CD4-positive, alpha-beta T cell treated with Interleukin-15 for 1 hour (primary cell): Measurements from ENCODE around the gene ATP8B4.

Experiments
- DNase-seq: peaks from one replicate; pipeline ENCODE4 v3.0.0-alpha.2; 2020

Gene ATP8B4

DNA sequence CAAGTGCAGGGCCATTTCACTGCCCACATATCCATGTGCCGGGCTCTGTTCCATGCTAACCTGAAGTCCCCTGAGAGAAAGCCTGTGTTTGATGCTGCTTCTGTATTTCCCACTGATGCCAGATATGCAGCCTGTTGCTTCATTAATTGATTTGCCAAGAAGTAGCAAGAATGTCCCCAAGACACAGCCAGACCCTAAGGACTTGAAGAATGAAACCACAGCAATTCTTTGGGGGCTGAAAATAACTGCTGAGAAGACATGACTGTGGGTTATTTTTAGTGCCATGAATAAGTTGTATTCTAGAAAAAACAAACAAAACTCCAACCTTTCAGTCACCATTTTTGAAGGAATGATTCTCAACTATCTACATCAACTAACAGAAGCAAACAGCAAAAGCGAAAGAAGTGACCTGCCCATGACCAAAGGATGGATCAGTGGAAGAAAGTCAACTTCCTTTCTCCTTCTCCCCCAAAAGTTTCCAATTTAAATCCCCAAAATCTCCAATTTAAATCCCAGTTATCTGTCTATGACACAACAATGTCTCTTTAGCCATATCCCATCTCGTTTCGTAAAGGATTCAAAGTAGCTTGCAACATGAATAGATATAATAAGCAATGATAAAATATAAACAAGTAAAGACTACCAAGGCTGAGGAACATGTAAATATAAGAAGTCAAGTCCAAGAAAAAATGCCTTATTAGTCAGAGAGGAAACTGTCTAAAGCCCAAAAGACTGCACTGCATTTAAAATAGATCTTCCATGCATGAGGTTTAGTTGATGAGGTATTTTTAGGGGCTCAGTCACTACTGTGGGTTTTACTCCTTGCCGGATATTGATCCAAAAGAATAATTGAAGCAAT is 271.4 kb downstream of the ATP8B4 start:
- DNase-seq = no peak

DNA sequence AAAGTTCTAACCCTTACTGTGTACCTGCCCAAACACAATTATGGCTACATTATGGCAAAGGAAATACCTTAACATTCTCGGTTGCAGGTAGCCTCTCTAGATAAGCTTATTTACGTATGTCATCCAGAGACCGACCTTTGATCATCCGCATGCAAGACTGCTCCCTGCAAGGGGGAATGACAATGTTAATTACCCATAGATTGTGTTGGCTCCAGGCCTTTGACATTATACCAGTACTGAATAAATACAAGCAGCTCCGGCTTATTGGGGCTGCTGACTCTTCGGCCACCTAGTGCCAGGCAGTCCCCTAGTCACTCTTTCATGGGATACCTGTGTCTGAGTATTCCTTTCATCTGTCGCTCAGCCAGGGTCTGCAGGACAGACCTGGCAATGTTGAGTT is 274.6 kb downstream of the ATP8B4 start:
- no peak for DNase-seq

DNA sequence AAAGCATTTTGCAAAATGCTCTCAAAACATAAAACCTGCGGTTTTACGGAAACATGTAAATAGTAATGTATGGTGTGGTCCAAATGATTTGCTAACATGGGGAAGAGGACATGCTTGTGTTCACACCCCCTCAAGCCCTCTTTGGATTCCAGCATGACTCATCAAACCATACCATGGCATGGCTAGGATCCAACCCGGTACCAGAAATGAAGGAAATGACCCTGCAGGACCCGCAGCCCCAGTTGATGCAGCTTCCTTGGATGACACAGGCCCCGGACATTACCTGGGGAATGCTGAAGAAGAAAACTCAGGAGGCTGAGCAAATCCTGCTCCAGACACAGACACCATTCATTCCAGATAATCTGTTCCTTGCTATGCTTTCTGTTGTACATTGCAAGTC is 275.3 kb downstream of the ATP8B4 start:
- no peak for DNase-seq

DNA sequence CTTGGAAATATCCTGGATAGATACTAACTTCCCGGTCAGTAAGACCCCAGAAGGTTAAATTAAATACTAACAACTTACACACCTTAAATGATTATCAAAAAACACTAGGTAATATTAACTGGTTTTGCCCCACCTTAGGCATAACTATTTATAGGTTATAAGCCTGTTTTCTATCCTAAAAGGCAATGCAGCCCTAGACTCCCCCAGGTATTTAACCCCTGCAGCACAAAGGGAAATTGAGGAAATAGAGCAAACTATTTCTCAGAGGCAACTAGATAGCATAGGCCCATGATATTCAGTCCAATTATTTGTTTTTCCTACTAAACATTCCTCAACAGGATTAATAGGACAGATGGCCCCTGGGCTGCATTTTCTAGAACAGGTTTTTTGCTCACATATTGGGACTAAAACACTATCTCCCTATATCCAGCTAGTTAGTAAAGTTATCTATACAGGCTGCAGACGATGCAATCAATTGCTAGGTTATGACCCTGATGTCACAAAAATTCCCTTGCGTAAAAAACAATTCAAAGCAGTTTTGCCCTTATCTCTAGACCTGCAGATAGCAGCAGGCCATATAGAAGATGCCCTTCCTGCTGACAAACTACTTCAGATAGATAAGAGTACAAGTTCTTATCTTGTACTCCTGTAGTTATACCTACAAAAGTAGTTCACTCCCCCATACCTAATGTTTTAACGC is 276.9 kb downstream of the ATP8B4 start:
- no peak for DNase-seq

DNA sequence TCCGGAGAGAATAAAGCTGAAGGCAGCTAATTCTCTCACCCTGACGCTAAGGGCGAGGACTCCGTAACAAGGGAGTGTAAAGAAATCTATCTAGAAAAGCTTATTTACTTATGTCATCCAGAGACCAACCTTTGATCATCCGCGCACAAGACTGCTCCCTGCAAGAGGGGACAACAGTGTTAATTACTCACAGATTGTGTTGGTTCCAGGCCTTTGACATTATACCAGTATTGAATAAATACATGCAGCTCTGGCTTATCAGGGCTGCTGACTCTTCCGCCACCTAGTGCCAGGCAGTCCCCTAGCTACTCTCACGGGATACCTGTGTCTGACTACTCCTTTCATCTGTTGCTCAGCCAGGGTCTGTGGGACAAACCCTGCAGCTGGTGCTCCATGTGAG is 286.5 kb downstream of the ATP8B4 start:
- DNase-seq = no peak

DNA sequence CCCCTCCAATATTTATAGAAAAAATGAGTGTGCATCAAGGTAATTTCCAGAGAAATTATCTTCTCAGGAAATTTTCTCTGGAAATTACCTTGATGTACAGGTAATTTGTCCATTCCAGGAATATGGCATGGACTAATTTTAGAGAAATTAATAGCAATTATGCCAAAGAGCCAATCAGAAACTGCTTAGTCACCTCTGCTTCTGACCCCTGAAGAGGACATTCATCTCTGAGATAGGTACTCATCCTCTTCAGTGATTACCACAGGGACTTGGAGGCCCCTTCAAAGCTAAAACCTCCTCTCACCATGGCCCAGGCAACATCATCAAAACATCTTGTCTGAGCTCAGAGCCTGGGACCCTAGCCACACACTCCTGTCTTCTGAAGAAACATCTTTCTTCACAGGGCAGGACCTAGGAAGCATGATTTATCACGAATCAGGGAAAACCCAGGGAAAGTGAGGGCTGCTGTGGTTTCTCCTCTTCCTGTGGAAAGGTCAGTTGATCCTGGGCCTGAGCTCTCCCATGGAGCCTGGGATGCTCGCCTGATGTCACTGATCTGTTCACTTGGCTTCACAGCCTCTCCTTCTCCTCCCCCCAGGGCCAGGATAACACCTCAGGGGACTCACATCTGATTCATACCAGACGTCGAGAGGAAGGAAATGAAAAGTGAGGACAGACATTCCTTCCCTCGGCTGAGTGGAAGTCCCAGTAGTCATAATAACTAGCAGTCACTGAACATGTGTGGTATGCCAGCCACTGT is 287.6 kb downstream of the ATP8B4 start:
- no peak for DNase-seq

DNA sequence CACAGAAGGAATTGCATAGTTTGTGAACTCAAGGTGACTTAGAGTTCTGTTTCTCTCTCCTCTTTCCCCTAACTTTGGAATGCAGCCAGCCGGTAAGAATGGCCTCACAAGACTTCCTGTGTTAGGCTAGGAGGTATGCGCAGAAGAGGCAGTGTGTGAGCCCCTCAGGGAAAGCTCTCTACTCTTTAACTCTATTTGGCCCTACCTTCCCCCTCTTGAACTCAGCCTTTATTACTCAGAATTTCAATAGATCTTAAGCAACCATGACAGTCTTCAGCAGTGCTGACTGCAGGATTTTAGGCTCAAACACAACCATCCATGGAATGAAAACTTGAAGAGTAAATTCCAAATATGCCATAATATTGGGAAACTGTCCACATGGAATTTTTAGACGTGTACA is 288.6 kb downstream of the ATP8B4 start:
- no peak for DNase-seq

DNA sequence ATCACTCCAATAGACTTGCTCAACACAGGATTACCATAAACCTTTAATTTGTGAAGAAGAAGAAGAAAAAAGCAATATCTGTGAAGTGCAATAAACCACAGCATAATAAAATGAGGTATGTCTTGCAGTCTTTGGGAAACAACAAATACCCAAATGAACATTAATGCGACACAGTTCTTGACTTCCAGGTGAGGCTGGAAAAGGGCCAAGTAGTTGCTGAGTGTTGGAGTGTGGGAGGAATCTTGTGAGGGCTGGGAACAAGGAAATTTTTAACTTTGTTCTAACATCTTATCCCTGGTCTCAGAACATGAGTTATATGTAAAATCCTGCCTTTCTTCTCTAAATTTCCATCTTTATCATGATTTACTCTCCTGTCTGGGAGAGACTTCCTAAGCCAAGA is 291.7 kb downstream of the ATP8B4 start:
- DNase-seq = no peak

DNA sequence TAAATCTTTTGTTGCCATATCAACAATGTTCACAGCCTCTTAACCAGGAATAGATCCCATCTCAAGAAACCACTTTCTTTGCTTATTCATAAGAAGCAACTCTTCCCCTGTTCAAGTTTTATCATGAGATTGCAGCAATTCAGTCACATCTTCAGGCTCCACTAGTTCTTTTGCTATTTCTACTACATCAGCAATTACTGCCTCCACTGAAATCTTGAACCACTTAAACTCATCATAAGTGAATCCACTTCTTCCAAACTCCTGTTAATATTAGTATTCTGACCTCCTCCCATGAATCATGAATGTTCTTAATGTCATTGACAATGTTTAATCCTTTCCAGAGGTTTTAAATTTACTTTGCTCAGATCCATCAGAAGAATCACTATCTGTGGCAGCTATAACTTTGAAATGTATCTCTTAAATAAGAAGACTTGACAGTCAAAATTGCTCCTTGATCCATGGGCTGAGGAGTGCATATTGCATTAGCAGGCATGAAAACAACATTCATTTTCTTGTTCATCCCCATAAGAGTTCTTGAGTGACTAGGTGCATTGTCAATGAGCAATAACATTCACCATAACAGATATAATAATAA is 292.3 kb downstream of the ATP8B4 start:
- DNase-seq = no peak

DNA sequence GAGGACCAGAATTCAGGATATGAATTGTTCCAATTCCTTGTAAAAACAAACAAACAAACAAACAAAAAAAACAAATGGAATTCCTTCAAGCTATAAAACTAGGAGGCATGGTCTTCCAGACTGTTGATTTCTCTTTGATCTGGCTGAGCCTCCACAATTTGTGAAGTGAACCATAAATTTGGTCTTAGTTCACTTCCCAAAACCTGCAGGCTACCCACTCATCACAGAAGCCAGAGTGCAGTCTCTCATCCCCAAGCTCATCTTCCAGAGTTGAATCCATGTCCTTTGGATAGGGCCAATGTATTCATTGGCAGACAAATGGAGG is 294.3 kb downstream of the ATP8B4 start:
- no peak for DNase-seq

DNA sequence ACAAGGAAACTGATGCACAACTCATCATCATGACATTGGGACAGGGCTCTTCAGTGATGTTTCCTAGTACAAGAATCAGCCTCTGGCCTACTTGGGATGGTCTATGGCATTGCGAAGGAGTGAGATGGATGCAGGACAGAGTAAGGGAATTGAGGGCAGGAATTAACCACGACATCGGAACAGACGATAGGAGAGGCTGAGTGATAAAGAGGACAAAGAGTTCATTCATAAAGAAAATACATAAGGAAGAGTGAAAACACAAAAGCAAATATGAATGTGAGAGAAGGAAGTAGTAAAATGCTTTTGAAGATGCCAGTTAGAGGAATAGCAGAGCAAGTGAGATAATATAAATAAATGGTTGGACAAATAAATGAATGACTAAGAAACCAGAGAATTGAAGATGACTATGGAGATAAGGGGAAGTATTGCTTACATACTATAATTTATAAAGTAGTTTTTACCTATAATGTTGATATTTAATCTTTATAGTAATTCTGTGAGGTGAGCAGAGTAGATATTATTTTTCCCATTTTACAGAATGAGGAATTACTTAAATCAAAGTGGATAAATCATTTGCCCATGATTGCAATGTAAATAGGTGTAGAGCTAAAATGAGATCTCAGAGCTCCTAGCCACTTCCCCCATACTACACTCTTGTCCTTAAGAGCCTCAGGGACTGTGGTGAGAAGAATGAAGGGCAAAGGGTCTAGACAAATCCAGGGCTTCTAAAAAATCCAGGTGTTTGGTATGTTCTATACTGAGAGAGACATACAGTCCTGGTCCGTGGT is 294.9 kb downstream of the ATP8B4 start:
- DNase-seq = no peak

DNA sequence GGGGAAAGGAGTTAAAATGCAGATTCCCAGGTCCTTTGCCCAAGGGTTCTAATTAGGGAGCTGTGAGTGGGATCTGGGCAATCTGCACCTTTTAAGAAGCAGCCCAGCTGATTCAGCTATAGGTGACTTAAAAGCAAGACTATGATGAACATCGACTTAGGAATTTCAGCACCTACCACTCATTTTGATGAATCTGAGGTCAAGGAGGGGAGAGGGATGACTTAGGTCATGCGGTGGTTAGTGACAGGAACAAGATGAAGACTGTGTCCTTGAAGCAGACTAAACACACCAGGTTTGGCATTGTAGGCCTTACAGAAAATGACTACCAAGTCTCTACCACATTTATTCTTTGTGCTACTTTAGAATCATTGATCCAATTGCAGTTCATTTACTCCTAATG is 301.9 kb downstream of the ATP8B4 start:
- no peak for DNase-seq

DNA sequence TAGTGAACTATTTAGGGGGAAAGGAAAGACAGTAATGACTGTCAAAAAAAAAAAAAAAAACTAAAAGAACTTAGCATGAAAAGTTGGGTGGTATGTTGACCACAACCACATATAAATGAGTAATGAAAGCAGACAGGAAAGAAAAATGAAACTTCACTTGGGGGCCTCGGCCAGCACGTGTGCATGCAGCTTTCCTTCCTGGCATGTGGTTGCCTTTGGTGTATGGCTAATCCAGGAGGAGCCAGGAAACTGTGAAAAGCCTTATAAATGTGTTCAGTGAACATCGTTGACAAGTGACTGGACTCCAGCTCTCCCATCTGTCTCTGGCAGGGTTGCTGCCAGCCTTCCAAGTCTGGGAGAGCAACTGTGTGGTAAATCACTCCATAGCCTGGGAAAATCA is 303.1 kb downstream of the ATP8B4 start:
- DNase-seq = no peak

DNA sequence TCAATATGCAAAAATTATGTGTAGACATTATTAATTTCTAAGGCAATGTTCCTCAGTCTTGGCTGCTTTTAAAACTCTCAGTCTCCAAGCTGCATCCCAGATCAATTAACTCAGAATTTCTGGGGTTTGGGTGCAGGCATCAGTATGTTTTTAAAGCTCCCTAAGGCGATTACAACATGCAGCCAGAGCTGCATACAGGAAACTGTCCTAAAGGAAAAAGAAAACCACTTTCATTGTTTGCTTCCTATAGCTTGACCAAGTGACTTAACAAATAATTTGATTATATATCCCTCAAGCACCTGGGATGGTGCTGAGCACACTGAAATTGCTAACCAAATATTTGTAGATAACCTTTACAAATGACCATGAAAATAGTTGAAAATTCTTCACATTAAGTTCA is 303.5 kb downstream of the ATP8B4 start:
- DNase-seq = no peak

DNA sequence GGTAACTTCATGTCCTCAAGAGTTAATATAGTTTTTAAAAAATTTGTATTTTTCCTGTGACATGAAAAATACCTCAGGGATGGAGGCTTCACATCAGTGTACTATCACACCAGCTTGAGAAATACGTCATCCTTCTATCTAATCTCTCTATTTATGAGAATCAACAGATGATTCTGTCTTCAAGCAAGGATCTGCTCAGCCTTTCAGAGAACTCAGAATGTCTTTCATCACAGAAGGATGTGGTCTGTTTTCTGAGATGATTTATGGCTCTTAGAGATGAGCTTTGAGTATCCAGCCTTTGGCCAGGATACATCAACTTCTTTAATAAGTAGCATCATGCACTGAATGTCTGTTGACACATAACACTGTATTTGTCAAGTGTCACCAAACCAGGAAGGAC is 304.3 kb downstream of the ATP8B4 start:
- DNase-seq = no peak

DNA sequence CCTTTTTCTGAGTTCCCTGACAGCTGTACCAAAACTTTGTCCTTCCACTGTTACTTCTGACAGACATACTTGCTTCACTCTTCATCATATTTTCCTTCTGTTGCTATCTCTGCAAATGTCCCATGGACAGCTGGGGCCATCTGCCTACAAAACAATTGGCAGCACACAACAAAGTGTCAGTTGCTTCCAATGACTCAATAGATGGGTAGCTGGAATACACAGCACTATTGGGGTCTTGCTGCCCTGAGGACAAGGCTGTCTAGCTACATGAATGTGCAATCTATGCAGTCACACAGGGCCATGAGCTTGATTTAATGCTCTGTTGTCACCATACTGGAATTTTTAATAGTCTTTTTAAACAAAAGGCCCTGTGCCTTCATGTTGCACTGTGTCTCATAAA is 305.4 kb downstream of the ATP8B4 start:
- DNase-seq = no peak

DNA sequence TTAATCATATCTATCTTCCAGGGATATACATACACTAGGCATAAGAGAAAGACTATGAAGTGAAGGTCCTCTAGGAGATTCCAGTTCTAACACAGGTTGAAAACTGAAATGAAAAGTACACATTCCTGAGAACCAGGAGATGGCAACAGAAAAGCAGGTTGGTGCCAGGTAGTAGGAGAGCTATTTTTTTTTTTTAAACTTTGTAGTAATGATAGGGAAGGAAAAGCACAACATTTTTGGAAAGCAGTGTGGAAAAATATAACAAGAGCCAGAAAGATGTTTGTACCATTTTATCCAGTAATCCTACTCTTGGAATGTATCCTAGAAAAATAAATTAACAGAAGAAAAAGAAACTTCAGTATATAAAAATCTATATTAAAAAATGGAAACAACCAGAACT is 308.3 kb downstream of the ATP8B4 start:
- DNase-seq = no peak

DNA sequence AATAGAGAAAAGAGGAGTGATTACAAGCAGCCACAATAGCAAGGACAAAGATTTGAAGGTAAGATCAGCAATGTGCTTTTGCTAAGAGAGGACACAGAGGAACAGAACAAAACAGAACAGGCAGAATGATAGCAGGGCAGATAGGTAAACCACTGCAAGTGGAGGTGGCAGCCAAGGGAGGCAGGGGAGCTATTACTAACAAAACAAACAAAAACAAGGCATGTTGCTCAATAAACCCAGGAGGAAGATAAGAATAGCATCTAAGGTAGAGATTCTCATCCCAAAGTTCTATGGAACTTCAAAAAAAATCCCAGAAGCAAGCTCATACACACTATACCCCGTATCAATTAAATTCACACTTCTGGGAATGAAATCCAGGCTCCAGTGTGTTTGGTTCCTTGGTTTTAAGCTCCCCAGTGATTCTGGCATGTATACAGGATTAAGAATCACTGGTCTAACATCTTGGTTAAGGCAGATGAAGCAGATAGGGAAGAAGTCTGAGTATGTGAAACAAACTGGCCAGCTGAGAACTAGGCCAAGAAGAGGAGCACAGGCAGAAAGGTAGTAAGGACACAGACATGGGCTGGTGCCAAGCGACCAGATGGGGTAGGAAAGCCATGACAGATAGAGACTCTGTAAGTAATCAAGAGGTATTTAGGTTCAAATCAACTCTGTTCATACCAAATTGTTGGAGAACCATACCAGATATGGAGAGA is 309.0 kb downstream of the ATP8B4 start:
- no peak for DNase-seq

DNA sequence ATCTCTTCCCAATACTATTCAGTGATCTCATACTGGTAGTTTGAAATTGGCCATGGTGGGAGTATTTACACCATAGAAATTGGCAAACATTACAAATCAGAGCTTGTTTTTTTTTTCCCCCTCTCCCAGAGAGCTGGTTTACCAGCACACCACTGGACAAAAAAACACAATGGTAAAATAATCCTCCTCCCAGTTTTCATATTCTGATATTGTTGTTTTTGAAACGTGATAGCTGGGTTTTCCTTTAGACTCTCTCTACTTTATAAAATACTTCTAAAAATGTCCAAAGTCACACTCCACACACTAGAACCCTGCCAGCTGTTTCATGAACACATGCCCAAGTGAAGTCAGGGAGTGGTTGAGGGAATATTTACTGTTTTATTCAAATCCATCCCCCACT is 310.7 kb downstream of the ATP8B4 start:
- no peak for DNase-seq
